Activated CD4-positive, CD25-positive, alpha-beta regulatory T cell (primary cell): ENCODE results near the gene WDR27.
"Not testable (repeated sequence)": the region's sequence is repeated elsewhere in the genome, so short reads cannot be mapped to it uniquely, and the experiment has no call there.

Experiments used
- DNase-seq, 4 experiments: peaks; one replicate each; lab custom pipeline; 2025; lab: John Stamatoyannopoulos, UW

WDR27 gene

DNA sequence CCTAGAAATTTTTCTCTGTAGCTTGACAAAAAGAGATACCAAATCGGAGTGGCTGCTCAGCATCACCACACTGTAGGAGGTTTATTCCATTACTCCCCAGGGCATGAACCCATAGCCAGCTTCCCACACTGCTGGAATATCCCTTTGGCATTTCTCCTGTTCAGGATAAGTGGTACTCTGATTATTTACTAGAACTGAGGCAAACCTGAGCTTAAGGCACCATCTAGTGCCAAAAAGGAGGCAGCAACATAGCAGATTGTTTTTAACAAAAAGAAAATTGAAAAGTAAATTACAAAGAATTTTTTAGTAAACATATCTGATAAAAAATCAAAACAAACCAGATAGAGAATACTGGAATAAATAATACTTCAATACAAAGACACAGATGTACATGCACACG lies 181.7 kb downstream of the WDR27 start:
- no peak for DNase-seq

- no peak for DNase-seq
Measured at GRCh38 chr6:169518451-169518850, 183.4 kb downstream of the WDR27 start.

DNA sequence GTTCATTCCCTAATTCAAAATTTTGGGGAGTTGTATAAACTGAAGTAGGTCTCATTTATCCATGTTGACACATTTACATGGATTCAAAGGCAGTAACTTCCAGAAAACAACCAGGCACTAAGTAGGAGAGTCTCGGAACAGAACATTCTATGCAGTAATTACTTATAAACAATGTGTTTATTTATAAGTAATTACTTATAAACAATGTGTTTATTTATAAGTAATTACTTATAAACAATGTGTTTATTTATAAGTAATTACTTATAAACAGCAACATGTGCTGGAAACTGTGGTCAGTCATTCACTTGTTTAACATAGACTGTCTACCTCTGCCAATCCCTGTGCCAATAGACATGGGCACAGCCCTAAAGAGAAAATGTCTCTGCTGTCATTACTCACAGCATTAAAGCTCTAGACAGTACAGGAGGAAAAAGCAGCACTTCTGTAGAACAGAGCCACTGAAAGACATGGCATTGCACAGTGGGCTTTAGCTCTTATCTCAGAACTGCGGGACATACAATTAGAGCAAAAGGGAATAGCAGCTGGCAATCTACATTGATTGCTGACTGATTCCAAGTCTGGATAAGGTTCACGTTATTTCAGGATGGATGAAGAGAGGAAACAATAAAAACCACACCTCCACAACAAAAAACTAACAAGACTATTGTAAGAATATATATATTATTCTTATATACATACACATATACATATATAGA lies 188.2 kb downstream of the WDR27 start:
- no peak for DNase-seq

GRCh38 chr6:169511785-169512184 lies 190.0 kb downstream of the WDR27 start:
- not testable (repeated sequence) for DNase-seq

DNA sequence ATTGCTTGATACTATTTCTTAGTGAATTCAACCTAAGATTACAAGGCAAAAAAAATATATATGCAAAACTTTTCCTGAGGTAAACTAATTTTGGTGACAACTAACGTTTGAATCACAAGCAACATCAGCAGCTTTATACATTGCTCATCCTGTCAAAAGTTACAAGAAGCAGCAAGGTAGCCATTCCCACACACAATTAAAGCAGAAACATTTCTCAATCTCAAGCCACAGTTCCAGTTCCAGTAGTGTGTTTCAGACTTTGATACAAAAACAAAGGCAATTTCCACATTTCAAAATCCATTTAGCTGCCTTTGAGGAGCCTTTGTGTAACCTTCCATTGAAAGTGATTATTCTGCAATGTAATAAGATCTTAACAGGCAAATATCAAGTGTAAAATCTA lies 191.0 kb downstream of the WDR27 start:
- no peak for DNase-seq

- DNase-seq = no peak
Measured at GRCh38 chr6:169508452-169508851, 193.4 kb downstream of the WDR27 start.

GRCh38 chr6:169503422-169504152 lies 198.2 kb downstream of the WDR27 start:
- DNase-seq = no peak

DNA sequence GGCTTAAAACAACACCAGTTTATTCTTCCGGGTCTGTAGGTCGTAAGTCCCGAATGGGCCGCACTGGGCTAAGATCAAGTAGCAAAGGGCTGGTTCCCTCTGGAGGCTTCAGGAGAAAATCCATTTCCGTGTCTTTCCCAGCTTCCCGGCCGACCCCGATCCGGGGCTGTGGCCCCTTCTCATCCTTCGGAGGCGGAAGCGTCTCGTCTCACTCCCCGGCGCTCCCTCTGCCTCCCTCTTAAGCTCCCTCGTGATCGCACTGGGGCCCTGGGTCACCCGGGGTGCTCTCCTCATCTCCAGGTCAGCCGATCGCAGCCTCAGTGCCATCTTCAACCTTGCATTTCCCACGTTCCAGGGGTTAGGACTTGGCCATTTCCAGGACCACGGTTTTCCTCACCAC lies 199.4 kb downstream of the WDR27 start:
- DNase-seq = no peak

DNA sequence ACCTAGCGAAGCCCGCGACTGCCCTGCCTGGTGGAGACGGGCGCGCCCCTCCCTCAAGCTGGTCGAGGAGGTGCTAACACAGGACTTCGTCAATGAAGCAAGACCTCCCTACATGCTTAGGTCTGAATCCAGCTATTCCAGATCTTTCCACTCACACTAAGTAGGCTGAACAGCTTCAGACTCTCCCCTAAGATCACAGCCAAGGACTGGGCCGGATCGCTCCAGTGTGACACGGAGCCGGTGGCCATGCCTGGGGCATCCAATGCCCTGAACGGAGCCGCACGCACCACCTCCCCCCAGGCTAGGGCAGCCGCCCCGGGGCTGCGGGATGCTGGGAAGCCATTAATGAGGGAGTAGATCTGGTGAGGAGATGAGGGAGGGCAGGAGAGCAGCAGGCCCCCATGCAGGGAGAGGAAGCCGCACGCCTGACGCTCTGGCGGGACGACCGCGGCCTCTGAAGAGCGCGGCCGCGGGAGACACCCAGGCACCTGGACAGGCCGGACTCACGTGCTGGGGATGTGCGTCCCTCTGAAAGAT lies 200.0 kb downstream of the WDR27 start:
- no peak for DNase-seq

DNA sequence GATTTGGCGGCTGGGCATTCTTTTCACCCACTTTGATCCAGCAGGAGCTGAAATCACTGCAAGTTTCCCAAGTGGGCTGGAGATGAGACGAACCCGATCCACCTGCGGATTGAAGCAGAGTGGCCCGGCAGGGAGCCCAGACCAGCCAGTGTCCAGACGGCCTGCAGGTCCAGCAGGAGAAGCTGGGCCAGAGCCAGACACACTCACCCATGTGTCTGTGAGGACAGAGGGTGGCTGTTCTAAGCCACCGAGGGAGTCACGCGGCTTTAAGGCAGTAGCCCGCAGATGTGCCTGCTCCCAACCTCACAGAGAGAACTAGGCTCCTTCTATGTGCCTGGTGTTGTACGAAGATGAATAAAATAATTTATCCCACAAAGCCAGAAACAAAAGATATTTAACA lies 200.7 kb downstream of the WDR27 start:
- no peak for DNase-seq

DNA sequence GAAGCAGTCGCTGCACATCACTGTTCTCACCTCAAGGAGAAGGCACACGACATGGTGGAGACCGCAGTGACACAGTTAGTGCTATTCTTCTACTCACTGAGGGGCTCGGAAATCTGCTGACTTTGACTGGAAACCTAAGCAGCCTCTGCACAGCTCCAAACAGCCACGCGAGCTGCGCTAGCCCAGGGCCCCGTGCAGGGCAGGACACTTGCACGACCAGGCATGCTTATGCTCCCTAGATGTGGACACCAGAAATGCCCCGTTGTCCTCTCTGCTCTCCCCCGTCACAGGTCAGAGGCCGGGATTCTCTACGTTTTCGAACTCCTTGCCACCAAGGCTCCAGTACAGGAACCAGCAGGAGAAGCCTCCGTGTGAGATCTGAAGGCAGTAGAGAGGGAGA lies 201.1 kb downstream of the WDR27 start:
- DNase-seq = no peak

GRCh38 chr6:169499848-169500247 lies 202.0 kb downstream of the WDR27 start:
- DNase-seq = no peak

DNA sequence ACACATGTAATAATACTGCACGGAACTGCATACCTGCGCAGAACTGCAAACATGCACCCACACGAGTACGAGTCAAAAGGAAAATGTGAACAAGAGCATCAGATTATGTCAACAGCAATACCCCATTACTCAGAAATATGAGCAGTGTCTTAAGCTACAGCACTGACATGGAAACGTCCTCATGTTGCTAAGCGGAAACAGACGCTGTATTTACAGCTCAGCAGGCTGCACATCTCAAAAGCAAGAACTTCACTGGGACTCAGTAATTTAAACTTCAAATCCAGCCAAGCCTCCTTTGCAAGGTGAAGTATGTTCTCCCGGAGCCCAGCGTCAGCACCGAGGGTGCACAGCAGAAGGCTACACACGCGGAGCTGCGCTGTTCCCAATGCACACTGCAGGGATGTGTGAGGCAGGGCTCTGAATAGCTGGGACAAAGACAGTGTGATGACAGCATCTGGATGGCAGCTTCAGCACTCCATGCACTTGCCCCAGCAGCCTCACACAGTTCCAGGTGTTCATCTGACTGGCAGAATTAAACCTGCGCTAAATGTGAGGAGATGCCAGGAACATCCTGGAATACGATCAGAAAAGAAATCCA lies 202.8 kb downstream of the WDR27 start:
- DNase-seq = no peak

GRCh38 chr6:169495601-169496000 lies 206.2 kb downstream of the WDR27 start:
- no peak for DNase-seq

- no peak for DNase-seq
Measured at GRCh38 chr6:169494038-169494437, 207.8 kb downstream of the WDR27 start.

GRCh38 chr6:169491482-169491881 lies 210.3 kb downstream of the WDR27 start:
- DNase-seq = no peak

DNA sequence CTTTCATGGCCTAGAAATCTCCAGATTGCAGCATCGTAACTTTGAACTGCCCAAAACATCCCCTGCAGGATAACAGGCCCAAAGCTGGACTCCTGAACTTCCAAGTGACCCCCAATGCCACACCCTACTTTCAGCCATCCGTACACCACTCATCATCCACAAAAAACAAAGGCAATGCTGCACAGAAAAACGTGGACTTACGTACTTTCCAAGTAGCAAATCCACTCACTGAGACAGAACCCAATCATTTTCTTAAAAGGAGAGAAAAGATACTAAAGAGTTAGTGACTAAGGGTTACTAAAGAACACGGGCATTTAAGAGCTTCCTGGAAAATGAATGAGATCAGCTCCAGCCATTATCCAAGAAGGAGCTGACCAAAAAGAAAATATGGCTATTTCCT lies 211.0 kb downstream of the WDR27 start:
- DNase-seq = no peak

GRCh38 chr6:169490246-169490641 lies 211.6 kb downstream of the WDR27 start:
- no peak for DNase-seq

GRCh38 chr6:169489563-169490245 lies 212.1 kb downstream of the WDR27 start:
- no peak for DNase-seq

GRCh38 chr6:169487579-169488436 lies 214.0 kb downstream of the WDR27 start:
- no peak for DNase-seq

DNA sequence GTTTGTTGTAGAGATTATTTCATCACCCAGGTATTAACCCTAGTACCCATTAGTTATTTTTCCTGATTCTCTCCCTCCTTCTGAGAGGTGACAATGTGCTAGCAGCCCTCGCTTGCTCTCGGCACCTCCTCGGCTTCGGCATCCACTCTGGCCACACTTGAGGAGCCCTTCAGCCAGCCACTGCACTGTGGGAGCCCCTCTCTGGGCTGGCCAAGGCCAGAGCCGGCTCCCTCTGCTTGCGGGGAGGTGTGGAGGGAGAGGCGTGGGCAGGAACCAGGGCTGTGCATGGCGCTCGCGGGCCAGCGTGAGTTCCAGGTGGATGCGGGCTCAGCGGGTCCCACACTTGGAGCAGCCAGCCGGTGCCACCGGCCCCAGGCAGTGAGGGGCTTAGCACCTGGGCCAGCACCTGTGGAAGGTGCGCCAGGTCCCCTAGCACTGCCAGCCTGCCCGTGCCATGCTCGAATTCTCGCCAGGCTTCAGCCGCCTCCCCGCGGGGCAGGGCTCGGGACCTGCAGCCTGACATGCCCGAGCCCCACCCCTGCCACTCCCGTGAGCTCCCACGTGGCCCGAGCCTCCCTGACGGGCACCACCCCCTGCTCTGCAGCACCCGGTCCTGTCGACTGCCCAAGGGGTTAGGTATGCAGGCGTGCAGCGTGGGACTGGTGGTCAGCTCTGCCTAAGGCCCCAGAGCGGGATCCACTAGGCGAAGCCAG lies 221.9 kb downstream of the WDR27 start:
- DNase-seq = no peak
